NT2/D1 (cell line): Measurements from ENCODE around the gene ADARB2.

ENCODE experiments used
- SUZ12 ChIP-seq: IDR thresholded peaks from 2 replicates; pipeline ENCODE4 v1.6.1; 2011; ENCODE audit not compliant: insufficient read length, insufficient read depth; ENCODE audit errors: extremely low read depth
- YY1 ChIP-seq: IDR thresholded peaks from 2 replicates; pipeline ENCODE4 v1.6.1; 2011; ENCODE audit not compliant: insufficient read length, insufficient read depth
- ZNF274 ChIP-seq: IDR thresholded peaks from 2 replicates; pipeline ENCODE4 v1.6.1; 2011; ENCODE audit warnings: mild to moderate bottlenecking, low read depth, low read length

- no peak for TF ChIP-seq ZNF274
- TF ChIP-seq YY1 = no peak
- no peak for TF ChIP-seq SUZ12
These were observed 206.3 kb downstream of the ADARB2 start for GRCh38 chr10:1530871-1531517.
